ENCODE measurements around the gene MNT. TPM values are rescaled to one million over a fixed set of nuclear protein-coding genes. Genes with fewer than 3 reads are reported as not detected.

The MNT gene
- polyA plus RNA-seq, 1 donor (not counting 4 experiments of a cell fraction or from before 2014, with no cell fraction given) = 2.0 TPM

DNA sequence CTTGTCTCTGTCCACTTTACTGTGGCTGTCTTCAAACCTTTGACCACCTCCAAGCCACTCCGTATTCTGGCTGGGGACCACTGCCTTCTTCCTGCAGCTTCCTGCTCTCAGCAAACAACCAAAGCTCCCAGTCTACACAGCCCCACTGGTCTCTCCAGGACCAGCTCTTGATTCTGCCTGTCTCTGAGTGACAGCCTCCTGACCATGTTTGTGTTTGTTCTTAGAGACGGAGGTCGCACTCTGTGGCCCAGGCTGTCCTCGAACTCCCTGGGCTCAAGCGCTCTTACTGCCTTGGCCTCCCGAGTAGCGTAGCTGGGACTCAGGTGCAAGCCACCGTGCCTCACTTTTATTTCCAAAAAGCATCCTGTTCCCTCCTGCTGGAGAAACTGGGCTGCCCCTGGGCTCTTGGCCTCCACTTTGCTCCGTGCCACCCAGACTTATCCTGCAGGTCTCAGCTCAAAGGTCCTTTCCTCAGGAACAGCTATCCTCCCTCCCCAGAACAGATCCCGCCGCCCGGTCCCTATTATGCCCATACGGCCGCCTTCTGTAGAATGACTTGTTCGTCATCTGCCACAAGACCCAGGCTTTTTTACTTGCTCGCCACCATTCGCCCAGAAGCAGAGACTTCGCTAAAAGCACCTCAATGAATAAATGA is 9.1 kb downstream of the MNT start:
- no peak for DNase-seq (ENCODE audit: low read depth, low spot score)
- Histone ChIP-seq H3K9ac (ENCODE audit: control insufficient read depth, extremely low read depth, insufficient read depth, low read length) (peak overlapping the region; percentile 77), H3K9me1 (ENCODE audit: control insufficient read depth, extremely low read depth, insufficient read depth, low read length) (no peaks in the 10 kb centered on the region), H3K79me2 (ENCODE audit: control insufficient read depth, insufficient read depth, low read length) (peaks cover 19% of the 10 kb centered on the region), H2AFZ (ENCODE audit: control insufficient read depth, low read length) (no peak overlapping the region), H3K27ac (ENCODE audit: control insufficient read depth, insufficient read depth, low read length) (peak overlapping the region; percentile 66), H3K4me1 (ENCODE audit: control insufficient read depth, extremely low read depth, insufficient read depth, low read length) (peaks cover 20% of the 10 kb centered on the region), H3K27me3 (ENCODE audit: control insufficient read depth, extremely low read depth, insufficient read depth, low read length) (no peaks in the 10 kb centered on the region), H3K36me3 (ENCODE audit: control insufficient read depth in 2 of 2, extremely low read depth in 1 of 2, insufficient read depth in 2 of 2, low read length in 2 of 2) (peaks cover 8 to 10% of the 10 kb centered on the region in 2 experiments), H3K4me2 (ENCODE audit: control insufficient read depth, extremely low read depth, insufficient read depth, low read depth, low read length) (peak overlapping the region; percentile 88), H3K9me3 (ENCODE audit: control insufficient read depth, low read depth, low read length) (no peaks in the 10 kb centered on the region), H4K20me1 (ENCODE audit: control insufficient read depth, extremely low read depth, insufficient read depth, low read length) (no peaks in the 10 kb centered on the region), H3K4me3 (ENCODE audit: control insufficient read depth in 2 of 3, extremely low read depth in 1 of 3, insufficient read depth in 2 of 3, low read depth in 1 of 3, low read length in 3 of 3) (peak overlapping the region in 2 of 3 experiments; percentile 50 to 69)
- no peak for FAIRE-seq
- no peak for TF ChIP-seq EZH2 (IDR thresholded peaks at IDR 0.05; ENCODE audit: low read length)
- TF ChIP-seq, protein P1, sequence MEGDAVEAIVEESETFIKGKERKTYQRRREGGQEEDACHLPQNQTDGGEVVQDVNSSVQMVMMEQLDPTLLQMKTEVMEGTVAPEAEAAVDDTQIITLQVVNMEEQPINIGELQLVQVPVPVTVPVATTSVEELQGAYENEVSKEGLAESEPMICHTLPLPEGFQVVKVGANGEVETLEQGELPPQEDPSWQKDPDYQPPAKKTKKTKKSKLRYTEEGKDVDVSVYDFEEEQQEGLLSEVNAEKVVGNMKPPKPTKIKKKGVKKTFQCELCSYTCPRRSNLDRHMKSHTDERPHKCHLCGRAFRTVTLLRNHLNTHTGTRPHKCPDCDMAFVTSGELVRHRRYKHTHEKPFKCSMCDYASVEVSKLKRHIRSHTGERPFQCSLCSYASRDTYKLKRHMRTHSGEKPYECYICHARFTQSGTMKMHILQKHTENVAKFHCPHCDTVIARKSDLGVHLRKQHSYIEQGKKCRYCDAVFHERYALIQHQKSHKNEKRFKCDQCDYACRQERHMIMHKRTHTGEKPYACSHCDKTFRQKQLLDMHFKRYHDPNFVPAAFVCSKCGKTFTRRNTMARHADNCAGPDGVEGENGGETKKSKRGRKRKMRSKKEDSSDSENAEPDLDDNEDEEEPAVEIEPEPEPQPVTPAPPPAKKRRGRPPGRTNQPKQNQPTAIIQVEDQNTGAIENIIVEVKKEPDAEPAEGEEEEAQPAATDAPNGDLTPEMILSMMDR (optimal IDR thresholded peaks at IDR 0.05 in 1 of 3, IDR thresholded peaks at IDR 0.05 in 1 of 3, conservative IDR thresholded peaks at IDR 0.05 in 1 of 3; ENCODE audit: extremely low read depth in 1 of 3, insufficient read depth in 2 of 3, low read length in 3 of 3) = no peak
- dilution Hi-C loops (cut with MboI; ENCODE audit: extremely low pct_ligation_motif_present, low sequenced_read_pairs) = no loop called here

DNA sequence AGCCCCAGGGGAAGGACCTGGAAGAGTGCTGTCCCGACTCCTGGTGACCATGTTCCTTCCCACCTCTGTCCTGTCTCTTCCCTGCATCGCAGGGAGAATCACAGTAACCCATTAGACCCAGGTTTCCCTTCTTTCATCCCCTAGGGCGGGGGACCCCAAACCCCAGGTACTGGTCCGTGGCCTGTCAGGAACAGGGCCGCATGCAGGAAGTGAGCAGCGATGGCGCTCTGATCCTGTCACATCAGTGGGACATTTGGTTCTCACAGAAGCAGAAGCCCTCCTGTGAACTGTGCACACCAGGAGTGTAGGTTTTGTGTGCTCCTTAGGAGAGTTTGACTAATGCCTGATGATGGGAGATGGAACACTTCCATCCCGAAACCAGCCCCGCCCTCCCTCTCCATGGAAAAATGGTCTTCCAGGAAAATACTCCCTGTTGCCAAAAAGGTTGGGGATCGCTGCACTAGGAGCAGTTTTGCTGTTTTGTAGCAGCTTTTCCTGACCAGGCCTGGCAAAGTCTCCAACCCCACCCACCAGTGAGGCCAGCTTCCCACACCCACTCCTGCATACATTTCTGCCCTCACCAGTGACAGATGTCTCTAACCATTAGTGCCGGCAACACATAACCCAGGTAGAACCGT is 10.5 kb downstream of the MNT start:
- peaks cover 10 to 14% of the 10 kb centered on the region in 2 experiments for H3K36me3 ChIP-seq (ENCODE audit: control insufficient read depth in 2 of 2, extremely low read depth in 1 of 2, insufficient read depth in 2 of 2, low read length in 2 of 2)
- peaks cover 11% of the 10 kb centered on the region for H3K4me1 ChIP-seq (ENCODE audit: control insufficient read depth, extremely low read depth, insufficient read depth, low read length)
- no peaks in the 10 kb centered on the region for H3K9me1 ChIP-seq (ENCODE audit: control insufficient read depth, extremely low read depth, insufficient read depth, low read length)
- H2AFZ ChIP-seq (ENCODE audit: control insufficient read depth, low read length) = no peak overlapping the region
- H4K20me1 ChIP-seq (ENCODE audit: control insufficient read depth, extremely low read depth, insufficient read depth, low read length) = no peaks in the 10 kb centered on the region
- peaks cover 9% of the 10 kb centered on the region for H3K79me2 ChIP-seq (ENCODE audit: control insufficient read depth, insufficient read depth, low read length)
- no peaks in the 10 kb centered on the region for H3K9me3 ChIP-seq (ENCODE audit: control insufficient read depth, low read depth, low read length)
- no peaks in the 10 kb centered on the region for H3K27me3 ChIP-seq (ENCODE audit: control insufficient read depth, extremely low read depth, insufficient read depth, low read length)
- dilution Hi-C loops (cut with MboI; ENCODE audit: extremely low pct_ligation_motif_present, low sequenced_read_pairs) = no loop called here
- no peak overlapping the region for H3K9ac ChIP-seq (ENCODE audit: control insufficient read depth, extremely low read depth, insufficient read depth, low read length)
- H3K27ac ChIP-seq (ENCODE audit: control insufficient read depth, insufficient read depth, low read length) = no peak overlapping the region
- H3K4me2 ChIP-seq (ENCODE audit: control insufficient read depth, extremely low read depth, insufficient read depth, low read depth, low read length) = no peak overlapping the region
- no peak for FAIRE-seq
- no peak for TF ChIP-seq EZH2 (IDR thresholded peaks at IDR 0.05; ENCODE audit: low read length)
- TF ChIP-seq, protein P1 (optimal IDR thresholded peaks at IDR 0.05 in 1 of 3, IDR thresholded peaks at IDR 0.05 in 1 of 3, conservative IDR thresholded peaks at IDR 0.05 in 1 of 3; ENCODE audit: extremely low read depth in 1 of 3, insufficient read depth in 2 of 3, low read length in 3 of 3) = no peak
- no peak for DNase-seq (ENCODE audit: low read depth, low spot score)
- no peak overlapping the region for H3K4me3 ChIP-seq (ENCODE audit: control insufficient read depth in 2 of 3, extremely low read depth in 1 of 3, insufficient read depth in 2 of 3, low read depth in 1 of 3, low read length in 3 of 3)

All from keratinocyte (primary cell).